HepG2 (cell line): ENCODE data around the gene ZMYND10. TPM values are rescaled to one million over a fixed set of nuclear protein-coding genes. Genes with fewer than 3 reads are reported as not detected.

ENCODE experiments used
- ATF6 ChIP-seq: sonication (generic); formaldehyde crosslinking; conservative IDR thresholded peaks from 2 replicates; pipeline ENCODE4 v1.4.0; 2020; ENCODE audit warnings: missing genetic modification reagents
- GFI1 ChIP-seq: sonication (generic); formaldehyde crosslinking; IDR thresholded peaks from 2 replicates; pipeline ENCODE4 v1.5.0; 2020; ENCODE audit warnings: missing genetic modification reagents, mild to moderate bottlenecking, borderline replicate concordance
- MLX ChIP-seq: IDR thresholded peaks from 2 replicates; pipeline ENCODE4 v1.6.1; 2016
- NCOA5 ChIP-seq: sonication (generic); formaldehyde crosslinking; IDR thresholded peaks from 2 replicates; pipeline ENCODE4 v1.4.0; 2020; ENCODE audit warnings: missing genetic modification reagents
- PHF21A ChIP-seq: sonication (generic); formaldehyde crosslinking; IDR thresholded peaks from 2 replicates; pipeline ENCODE4 v1.5.0; 2020; ENCODE audit warnings: mild to moderate bottlenecking, missing genetic modification reagents
- PRDM15 ChIP-seq: sonication (generic); formaldehyde crosslinking; IDR thresholded peaks from 2 replicates; pipeline ENCODE4 v1.4.0; 2020; ENCODE audit warnings: missing genetic modification reagents
- SOX13 ChIP-seq, 3 experiments: fragments of 450-650 bp in 1 of 3; sonication (generic) in 1 of 3; formaldehyde crosslinking in 1 of 3; IDR thresholded peaks in 2 of 3; conservative IDR thresholded peaks in 1 of 3; 2 replicates each; pipeline versions ENCODE4 v1.5.0 to v1.6.1; 2016 to 2020; ENCODE audit warnings: antibody characterized with exemption in 1 of 3, mild to moderate bottlenecking in 1 of 3, missing compliant biosample characterization in 1 of 3, missing genetic modification reagents in 1 of 3, moderate library complexity in 1 of 3
- SP2 ChIP-seq: sonication (generic); formaldehyde crosslinking; IDR thresholded peaks from 2 replicates; pipeline ENCODE4 v1.5.1; 2020; ENCODE audit warnings: mild to moderate bottlenecking, missing genetic modification reagents
- ZBTB20 ChIP-seq: sonication (generic); formaldehyde crosslinking; IDR thresholded peaks from 2 replicates; pipeline ENCODE4 v1.8.1; 2023; ENCODE audit warnings: missing genetic modification reagents, low read depth, mild to moderate bottlenecking, borderline replicate concordance
- ZFP36L1 ChIP-seq: sonication (generic); formaldehyde crosslinking; IDR thresholded peaks from 2 replicates; pipeline ENCODE4 v1.8.0; 2022; ENCODE audit warnings: mild to moderate bottlenecking, missing genetic modification reagents, moderate library complexity
- ZNF331 ChIP-seq: sonication (generic); formaldehyde crosslinking; IDR thresholded peaks from 2 replicates; pipeline ENCODE4 v1.4.0; 2020; ENCODE audit warnings: missing genetic modification reagents
- ZNF878 ChIP-seq: sonication (generic); formaldehyde crosslinking; IDR thresholded peaks from 2 replicates; pipeline ENCODE4 v1.8.1; 2023; ENCODE audit warnings: mild to moderate bottlenecking, missing genetic modification reagents, moderate library complexity
- polyA plus RNA-seq, 8 experiments: library from polyadenylated mRNA; depleted of rRNA in 3 of 8; stranded (reverse) in 7 of 8; unstranded in 1 of 8; fragments of >200 nt; fragmentation: Illumina TruSeq in 4 of 8; extraction: Trizol in 4 of 8; gene quantifications; 2 replicates each; pipeline versions ENCODE4 v1.2.1 to v1.2.3, GENCODE V29; 2011 to 2016; ENCODE audit warnings: low read depth in 4 of 8, missing spikeins in 1 of 8, mixed read lengths in 1 of 8; ENCODE audit not compliant: insufficient read depth in 1 of 8
- total RNA-seq, 5 experiments: library from RNA; depleted of rRNA; stranded (reverse); fragments of >200 nt; fragmentation: Illumina TruSeq; extraction: Trizol; gene quantifications; 2 replicates each; pipeline ENCODE4 v1.2.3, GENCODE V29; 2016; ENCODE audit warnings: low read depth in 1 of 5
- TF ChIP-seq, protein P1 (sequence below): sonication (generic); IDR thresholded peaks from 2 replicates; pipeline ENCODE4 v1.6.1; 2016; ENCODE audit warnings: low read depth, borderline replicate concordance
- TF ChIP-seq, protein P2 (sequence below): sonication (generic); formaldehyde crosslinking; IDR thresholded peaks from 2 replicates; pipeline ENCODE4 v1.4.0; 2020; ENCODE audit warnings: missing genetic modification reagents

Gene ZMYND10
- total and polyA plus RNA-seq, 2 of the 13 experiments (the other 11 are each of a cell fraction or from before 2014, with no cell fraction given): 0.60 to 0.74 TPM

DNA sequence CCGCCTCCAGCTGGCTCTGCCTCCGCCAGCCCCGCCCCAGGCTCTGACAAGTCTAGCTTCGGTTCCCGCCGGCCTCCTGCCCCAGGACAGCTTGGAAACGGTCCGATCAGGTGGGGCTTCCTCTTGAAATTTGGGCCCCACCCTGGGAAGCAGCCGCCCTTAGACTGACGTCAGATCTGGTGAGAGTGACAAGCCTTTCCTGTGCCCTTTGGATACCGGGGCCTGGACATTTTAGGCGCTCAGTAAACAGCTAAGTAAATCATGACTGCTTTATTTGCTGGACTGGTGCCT lies 45.9 kb downstream of the ZMYND10 start (continued):
- no peak; the same call in 1 of the 2 replicates for TF ChIP-seq PRDM15 (CRISPR knock-in tag)
- TF ChIP-seq, protein P1, sequence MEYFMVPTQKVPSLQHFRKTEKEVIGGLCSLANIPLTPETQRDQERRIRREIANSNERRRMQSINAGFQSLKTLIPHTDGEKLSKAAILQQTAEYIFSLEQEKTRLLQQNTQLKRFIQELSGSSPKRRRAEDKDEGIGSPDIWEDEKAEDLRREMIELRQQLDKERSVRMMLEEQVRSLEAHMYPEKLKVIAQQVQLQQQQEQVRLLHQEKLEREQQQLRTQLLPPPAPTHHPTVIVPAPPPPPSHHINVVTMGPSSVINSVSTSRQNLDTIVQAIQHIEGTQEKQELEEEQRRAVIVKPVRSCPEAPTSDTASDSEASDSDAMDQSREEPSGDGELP: peak; percentile 63; the same call in 1 of the 2 replicates
- no peak for TF ChIP-seq ATF6 (CRISPR knock-in tag)
- TF ChIP-seq ZNF878 (CRISPR knock-in tag): no peak; the same call in 1 of the 2 replicates
- peak; percentile 56; the same call in 1 of the 2 replicates for TF ChIP-seq ZBTB20 (CRISPR knock-in tag)
- TF ChIP-seq SP2 (CRISPR knock-in tag): no peak
- TF ChIP-seq MLX: no peak; the same call in 1 of the 2 replicates
- TF ChIP-seq, protein P2, sequence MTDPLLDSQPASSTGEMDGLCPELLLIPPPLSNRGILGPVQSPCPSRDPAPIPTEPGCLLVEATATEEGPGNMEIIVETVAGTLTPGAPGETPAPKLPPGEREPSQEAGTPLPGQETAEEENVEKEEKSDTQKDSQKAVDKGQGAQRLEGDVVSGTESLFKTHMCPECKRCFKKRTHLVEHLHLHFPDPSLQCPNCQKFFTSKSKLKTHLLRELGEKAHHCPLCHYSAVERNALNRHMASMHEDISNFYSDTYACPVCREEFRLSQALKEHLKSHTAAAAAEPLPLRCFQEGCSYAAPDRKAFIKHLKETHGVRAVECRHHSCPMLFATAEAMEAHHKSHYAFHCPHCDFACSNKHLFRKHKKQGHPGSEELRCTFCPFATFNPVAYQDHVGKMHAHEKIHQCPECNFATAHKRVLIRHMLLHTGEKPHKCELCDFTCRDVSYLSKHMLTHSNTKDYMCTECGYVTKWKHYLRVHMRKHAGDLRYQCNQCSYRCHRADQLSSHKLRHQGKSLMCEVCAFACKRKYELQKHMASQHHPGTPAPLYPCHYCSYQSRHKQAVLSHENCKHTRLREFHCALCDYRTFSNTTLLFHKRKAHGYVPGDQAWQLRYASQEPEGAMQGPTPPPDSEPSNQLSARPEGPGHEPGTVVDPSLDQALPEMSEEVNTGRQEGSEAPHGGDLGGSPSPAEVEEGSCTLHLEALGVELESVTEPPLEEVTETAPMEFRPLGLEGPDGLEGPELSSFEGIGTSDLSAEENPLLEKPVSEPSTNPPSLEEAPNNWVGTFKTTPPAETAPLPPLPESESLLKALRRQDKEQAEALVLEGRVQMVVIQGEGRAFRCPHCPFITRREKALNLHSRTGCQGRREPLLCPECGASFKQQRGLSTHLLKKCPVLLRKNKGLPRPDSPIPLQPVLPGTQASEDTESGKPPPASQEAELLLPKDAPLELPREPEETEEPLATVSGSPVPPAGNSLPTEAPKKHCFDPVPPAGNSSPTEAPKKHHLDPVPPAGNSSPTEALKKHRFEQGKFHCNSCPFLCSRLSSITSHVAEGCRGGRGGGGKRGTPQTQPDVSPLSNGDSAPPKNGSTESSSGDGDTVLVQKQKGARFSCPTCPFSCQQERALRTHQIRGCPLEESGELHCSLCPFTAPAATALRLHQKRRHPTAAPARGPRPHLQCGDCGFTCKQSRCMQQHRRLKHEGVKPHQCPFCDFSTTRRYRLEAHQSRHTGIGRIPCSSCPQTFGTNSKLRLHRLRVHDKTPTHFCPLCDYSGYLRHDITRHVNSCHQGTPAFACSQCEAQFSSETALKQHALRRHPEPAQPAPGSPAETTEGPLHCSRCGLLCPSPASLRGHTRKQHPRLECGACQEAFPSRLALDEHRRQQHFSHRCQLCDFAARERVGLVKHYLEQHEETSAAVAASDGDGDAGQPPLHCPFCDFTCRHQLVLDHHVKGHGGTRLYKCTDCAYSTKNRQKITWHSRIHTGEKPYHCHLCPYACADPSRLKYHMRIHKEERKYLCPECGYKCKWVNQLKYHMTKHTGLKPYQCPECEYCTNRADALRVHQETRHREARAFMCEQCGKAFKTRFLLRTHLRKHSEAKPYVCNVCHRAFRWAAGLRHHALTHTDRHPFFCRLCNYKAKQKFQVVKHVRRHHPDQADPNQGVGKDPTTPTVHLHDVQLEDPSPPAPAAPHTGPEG (CRISPR knock-in tag): peak; percentile 16; the same call in 1 of the 2 replicates
- TF ChIP-seq ZFP36L1: 0 out of 2 replicates have a peak, but pooled peaks have one; percentile 14
- no peak for TF ChIP-seq SOX13 (IDR thresholded peaks at IDR 0.05)
- no peak for TF ChIP-seq SOX13 (CRISPR knock-in tag; conservative IDR thresholded peaks at IDR 0.05 in 1 of 2, IDR thresholded peaks at IDR 0.05 in 1 of 2)
- TF ChIP-seq NCOA5 (CRISPR knock-in tag): 0 out of 2 replicates have a peak, but pooled peaks have one; percentile 14
- peak; percentile 86 for TF ChIP-seq PHF21A
- TF ChIP-seq GFI1 (CRISPR knock-in tag): peak; percentile 47; the same call in 1 of the 2 replicates
- TF ChIP-seq ZNF331 (CRISPR knock-in tag): 0 out of 2 replicates have a peak, but pooled peaks have one; percentile 16
